Stimulated activated naive CD8-positive, alpha-beta T cell treated with anti-CD3 and anti-CD28 coated beads, Interleukin-15, Interleukin-2, amounts not matched to agents 100 U/mL and 50 U/mL, for 24 hours (primary cell): ENCODE results near the gene MPI.
"Not testable (repeated sequence)": the region's sequence is repeated elsewhere in the genome, so short reads cannot be mapped to it uniquely, and the experiment has no call there.

Experiments used
- ATAC-seq: fragments of 150-1000 bp; cut with Tn5 transposase; one replicate; pipeline ENCODE4 v1.10.0; 2021
- DNase-seq: peaks from one replicate; pipeline ENCODE4 v3.0.0; 2021

Gene MPI

GRCh38 chr15:74863239-74864056, 26.4 kb upstream of the MPI start:
- peak; percentile 52 for ATAC-seq
- DNase-seq = no peak

GRCh38 chr15:74864296-74864695, 25.5 kb upstream of the MPI start:
- no peak for ATAC-seq
- DNase-seq = no peak

GRCh38 chr15:74865316-74865715, 24.5 kb upstream of the MPI start:
- DNase-seq = no peak
- ATAC-seq = no peak

GRCh38 chr15:74866090-74866489, 23.8 kb upstream of the MPI start:
- no peak for ATAC-seq
- DNase-seq = no peak

GRCh38 chr15:74867466-74868038, 22.3 kb upstream of the MPI start:
- ATAC-seq (no peak), DNase-seq (no peak)

GRCh38 chr15:74868059-74868458, 21.8 kb upstream of the MPI start:
- ATAC-seq = no peak
- no peak for DNase-seq

- DNase-seq (no peak), ATAC-seq (no peak)
Observed at GRCh38 chr15:74869372-74869725, 20.5 kb upstream of the MPI start.

- ATAC-seq = peak; percentile 12
- DNase-seq = peak; percentile 40
Observed at GRCh38 chr15:74869726-74870407, 20.0 kb upstream of the MPI start.

GRCh38 chr15:74870436-74871215, 19.2 kb upstream of the MPI start:
- DNase-seq (no peak), ATAC-seq (no peak)

GRCh38 chr15:74872702-74873035, 17.2 kb upstream of the MPI start:
- DNase-seq = no peak

GRCh38 chr15:74873036-74873755, 16.6 kb upstream of the MPI start, which contains the start of gene SCAMP2:
TSS of gene SCAMP2 (minus strand) at chr15:74873365. CDS start at chr15:74873255, 110 bp downstream.
- ATAC-seq = peak; percentile 93
- DNase-seq = peak; percentile 92

More at GRCh38 chr15:74872702-74873035, 17.2 kb upstream of the MPI start:
- no peak for ATAC-seq

GRCh38 chr15:74873756-74874424, 16.0 kb upstream of the MPI start:
- ATAC-seq (peak; percentile 1), DNase-seq (peak; percentile 27)

- no peak for ATAC-seq
- DNase-seq = no peak
Observed at GRCh38 chr15:74878273-74878672, 11.6 kb upstream of the MPI start.

GRCh38 chr15:74882528-74882927, 7.3 kb upstream of the MPI start:
- DNase-seq = no peak

GRCh38 chr15:74884428-74885223, 5.2 kb upstream of the MPI start:
- DNase-seq = no peak
- ATAC-seq = no peak

More at GRCh38 chr15:74882528-74882927, 7.3 kb upstream of the MPI start:
- ATAC-seq = no peak

GRCh38 chr15:74885461-74885860, 4.4 kb upstream of the MPI start:
- no peak for DNase-seq
- no peak for ATAC-seq

- ATAC-seq, DNase-seq: not testable (repeated sequence)
Observed at GRCh38 chr15:74887537-74888193, 2.2 kb upstream of the MPI start.

- no peak for DNase-seq
- no peak for ATAC-seq
Observed at GRCh38 chr15:74888716-74889115, 1.1 kb upstream of the MPI start.

- no peak for ATAC-seq
Observed at GRCh38 chr15:74889390-74889882, 406 bp upstream of the MPI start.

GRCh38 chr15:74890665-74890960, 771 bp downstream of the MPI start:
- no peak for DNase-seq
- ATAC-seq = no peak

More at GRCh38 chr15:74889390-74889882, 406 bp upstream of the MPI start:
- peak; percentile 37 for DNase-seq
